ENCODE measurements around the gene AOAH. TPM values are rescaled to one million over a fixed set of nuclear protein-coding genes. Genes with fewer than 3 reads are reported as not detected.

Gene AOAH
- total RNA-seq, 1 donor from 2014 or later, result 2.4 TPM

DNA sequence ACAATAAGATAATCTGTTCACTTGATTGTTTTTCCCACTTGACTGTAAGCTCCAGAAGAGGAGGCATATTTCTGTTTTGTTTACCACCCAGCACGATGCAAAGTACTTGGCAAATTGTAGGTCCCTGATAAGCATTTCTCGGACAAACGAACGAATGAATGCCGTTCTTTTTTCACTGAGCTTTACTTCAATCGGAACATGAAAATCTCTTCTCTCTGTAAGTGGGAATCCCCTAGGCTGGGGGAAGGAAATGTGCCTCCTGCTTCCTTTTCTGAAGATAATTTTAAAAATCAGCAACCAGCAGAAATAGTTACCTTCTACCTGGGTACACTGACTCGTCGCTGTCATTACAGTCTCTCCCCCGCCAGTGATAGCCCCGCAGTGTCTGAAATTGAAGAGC is 102.9 kb downstream of the AOAH start:
- CTCF ChIA-PET, result no interaction called here
- no peak overlapping the region for H3K27ac Mint-ChIP-seq
- peak overlapping the region; percentile 33 for H3K4me3 Mint-ChIP-seq

DNA sequence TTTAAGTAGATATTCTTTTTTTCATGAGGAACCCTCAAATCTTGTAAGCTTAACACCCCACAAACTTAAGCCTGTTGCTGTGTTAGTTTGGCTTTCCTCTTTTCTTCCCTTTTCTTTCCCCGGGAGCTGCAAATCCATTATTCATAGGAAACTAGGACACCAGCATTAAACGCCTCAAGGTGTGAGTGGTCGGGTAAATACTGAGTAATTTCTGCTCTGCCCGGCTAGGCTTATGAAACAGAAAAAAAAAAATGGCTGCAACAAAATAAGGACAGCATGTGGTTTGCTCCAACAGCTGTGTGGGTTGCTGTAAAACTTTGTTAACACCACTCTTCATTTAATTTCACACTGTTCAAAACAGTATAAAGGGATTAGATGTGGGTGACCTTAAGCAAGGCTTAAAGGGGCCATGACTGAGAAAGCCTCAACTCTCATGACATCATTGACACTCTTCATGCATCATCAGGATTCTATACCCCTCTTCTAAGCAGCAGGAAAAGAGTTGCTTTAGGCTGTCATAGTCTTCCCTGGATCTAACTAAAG is 104.1 kb downstream of the AOAH start:
- peaks cover 37% of the 10 kb centered on the region for H3K4me1 Mint-ChIP-seq

More for the DNA sequence above, 102.9 kb downstream of the AOAH start:
- Mint-ChIP-seq H3K36me3 (ENCODE audit: low read depth) (no peaks in the 10 kb centered on the region), H3K4me1 (peaks cover 41% of the 10 kb centered on the region), H3K27me3 (no peaks in the 10 kb centered on the region), H3K9me3 (no peaks in the 10 kb centered on the region)
- DNase-seq, result no peak
- POLR2A ChIA-PET, result no interaction called here
- TF ChIP-seq, protein P1, sequence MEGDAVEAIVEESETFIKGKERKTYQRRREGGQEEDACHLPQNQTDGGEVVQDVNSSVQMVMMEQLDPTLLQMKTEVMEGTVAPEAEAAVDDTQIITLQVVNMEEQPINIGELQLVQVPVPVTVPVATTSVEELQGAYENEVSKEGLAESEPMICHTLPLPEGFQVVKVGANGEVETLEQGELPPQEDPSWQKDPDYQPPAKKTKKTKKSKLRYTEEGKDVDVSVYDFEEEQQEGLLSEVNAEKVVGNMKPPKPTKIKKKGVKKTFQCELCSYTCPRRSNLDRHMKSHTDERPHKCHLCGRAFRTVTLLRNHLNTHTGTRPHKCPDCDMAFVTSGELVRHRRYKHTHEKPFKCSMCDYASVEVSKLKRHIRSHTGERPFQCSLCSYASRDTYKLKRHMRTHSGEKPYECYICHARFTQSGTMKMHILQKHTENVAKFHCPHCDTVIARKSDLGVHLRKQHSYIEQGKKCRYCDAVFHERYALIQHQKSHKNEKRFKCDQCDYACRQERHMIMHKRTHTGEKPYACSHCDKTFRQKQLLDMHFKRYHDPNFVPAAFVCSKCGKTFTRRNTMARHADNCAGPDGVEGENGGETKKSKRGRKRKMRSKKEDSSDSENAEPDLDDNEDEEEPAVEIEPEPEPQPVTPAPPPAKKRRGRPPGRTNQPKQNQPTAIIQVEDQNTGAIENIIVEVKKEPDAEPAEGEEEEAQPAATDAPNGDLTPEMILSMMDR (IDR thresholded peaks at IDR 0.05), result no peak
- intact Hi-C loops (cut with micrococcal nuclease), result no loop called here
- ATAC-seq (ENCODE audit: low read depth), result no peak

GRCh38 chr7:36617408-36617807 is 106.9 kb downstream of the AOAH start:
- no peak for DNase-seq

More for the DNA sequence above, 104.1 kb downstream of the AOAH start:
- intact Hi-C loops (cut with micrococcal nuclease), result no loop called here
- POLR2A ChIA-PET, result no interaction called here
- Mint-ChIP-seq H3K36me3 (ENCODE audit: low read depth) (no peaks in the 10 kb centered on the region), H3K27me3 (no peaks in the 10 kb centered on the region), H3K9me3 (no peaks in the 10 kb centered on the region), H3K4me3 (no peak overlapping the region), H3K27ac (no peak overlapping the region)
- CTCF ChIA-PET, result no interaction called here
- ATAC-seq (ENCODE audit: low read depth), result no peak
- TF ChIP-seq, protein P1 (IDR thresholded peaks at IDR 0.05), result no peak
- DNase-seq, result no peak

DNA sequence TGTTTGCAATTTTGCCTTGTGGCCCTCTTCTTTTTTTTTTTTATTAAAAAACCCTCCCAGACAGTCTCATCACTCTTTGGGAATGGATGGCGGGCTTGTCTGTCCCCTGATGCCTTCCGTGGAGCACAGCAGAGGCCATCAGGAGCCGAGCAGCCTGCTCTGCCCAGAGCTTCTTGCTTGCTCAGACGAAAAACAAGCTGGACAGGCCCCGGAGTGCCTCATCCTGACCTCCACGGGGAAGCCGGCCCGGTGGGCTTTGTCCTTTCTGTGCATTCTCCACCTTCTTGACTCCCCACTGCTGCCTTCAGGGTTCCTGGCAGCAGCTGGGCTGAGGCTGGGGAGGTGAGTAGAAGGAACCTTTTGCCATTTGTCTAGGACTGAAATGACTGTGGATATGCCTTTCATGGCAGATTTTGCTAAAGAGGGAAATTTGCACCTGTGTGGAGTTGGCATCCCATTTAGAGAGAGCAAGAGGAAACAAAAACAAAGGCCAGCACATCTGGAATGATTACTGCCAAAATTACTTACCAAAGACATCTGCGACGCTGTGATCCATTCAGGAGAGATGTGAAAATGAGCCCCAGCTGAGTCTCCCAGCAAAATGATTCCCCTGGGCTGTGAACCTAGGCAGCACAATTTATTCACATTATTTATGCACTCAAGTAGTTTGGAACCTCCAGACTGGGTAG is 108.3 kb downstream of the AOAH start:
- no peak overlapping the region for H3K4me3 Mint-ChIP-seq
- ChIA-PET CTCF (no interaction called here), POLR2A (no interaction called here)
- H3K27me3 Mint-ChIP-seq, result no peaks in the 10 kb centered on the region
- TF ChIP-seq, protein P1 (IDR thresholded peaks at IDR 0.05), result no peak
- ATAC-seq (ENCODE audit: low read depth), result no peak
- no peaks in the 10 kb centered on the region for H3K9me3 Mint-ChIP-seq
- H3K4me1 Mint-ChIP-seq, result peaks cover 9% of the 10 kb centered on the region
- intact Hi-C loops (cut with micrococcal nuclease), result no loop called here
- no peak overlapping the region for H3K27ac Mint-ChIP-seq
- DNase-seq, result no peak
- no peaks in the 10 kb centered on the region for H3K36me3 Mint-ChIP-seq (ENCODE audit: low read depth)

More at GRCh38 chr7:36617408-36617807, 106.9 kb downstream of the AOAH start:
- H3K4me3 Mint-ChIP-seq, result no peak overlapping the region
- no peaks in the 10 kb centered on the region for H3K27me3 Mint-ChIP-seq
- no peaks in the 10 kb centered on the region for H3K36me3 Mint-ChIP-seq (ENCODE audit: low read depth)
- no peak overlapping the region for H3K27ac Mint-ChIP-seq
- no peaks in the 10 kb centered on the region for H3K9me3 Mint-ChIP-seq
- intact Hi-C loops (cut with micrococcal nuclease), result no loop called here
- CTCF ChIA-PET, result no interaction called here
- TF ChIP-seq, protein P1 (IDR thresholded peaks at IDR 0.05), result no peak
- POLR2A ChIA-PET, result no interaction called here
- no peak for ATAC-seq (ENCODE audit: low read depth)
- H3K4me1 Mint-ChIP-seq, result peaks cover 21% of the 10 kb centered on the region

DNA sequence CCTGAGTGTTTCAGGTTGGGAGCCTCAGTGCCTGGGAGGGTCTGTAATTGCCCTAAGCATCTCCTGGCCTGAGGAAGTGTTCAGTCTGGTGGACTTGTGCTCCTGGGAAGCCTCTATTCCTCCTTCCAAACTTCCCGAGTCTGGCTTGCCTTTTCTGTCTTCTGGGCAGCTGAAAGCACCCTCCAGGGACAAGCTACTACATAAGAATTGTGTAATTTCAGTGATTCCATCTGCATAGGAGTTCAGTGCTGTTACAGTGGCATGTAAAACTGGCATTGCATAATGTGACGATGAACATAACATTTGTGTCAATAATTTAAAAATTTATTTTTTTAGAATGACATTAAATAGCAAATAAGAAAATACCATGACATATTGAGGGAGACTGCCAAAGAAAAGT is 109.3 kb downstream of the AOAH start:
- ChIA-PET POLR2A (no interaction called here), CTCF (no interaction called here)
- Mint-ChIP-seq H3K27ac (no peak overlapping the region), H3K9me3 (no peaks in the 10 kb centered on the region), H3K27me3 (peaks cover 2% of the 10 kb centered on the region), H3K4me3 (no peak overlapping the region), H3K4me1 (peaks cover 9% of the 10 kb centered on the region), H3K36me3 (ENCODE audit: low read depth) (no peaks in the 10 kb centered on the region)
- TF ChIP-seq, protein P1 (IDR thresholded peaks at IDR 0.05), result no peak
- ATAC-seq (ENCODE audit: low read depth) (no peak), DNase-seq (no peak)
- intact Hi-C loops (cut with micrococcal nuclease), result no loop called here

All from activated B cell treated with CpG ODN at 0.5 μM for 24 hours (primary cell).